ENCODE measurements around the gene G6PC2.

Gene G6PC2

GRCh38 chr2:168941297-168941696, 40.2 kb downstream of the G6PC2 start:
- H3K4me1 Mint-ChIP-seq (ENCODE audit: low read depth in 2 of 2), result no peaks in the 10 kb centered on the region
- H3K9me3 Mint-ChIP-seq, result no peaks in the 10 kb centered on the region
- H3K36me3 Mint-ChIP-seq (ENCODE audit: insufficient read depth), result no peaks in the 10 kb centered on the region
- peaks cover 4 to 13% of the 10 kb centered on the region in 2 donors for H3K27me3 Mint-ChIP-seq
- no peak for ATAC-seq (replicated peaks)
- no peak overlapping the region for H3K4me3 Mint-ChIP-seq
- H3K27ac Mint-ChIP-seq, result no peak overlapping the region
- no peak for DNase-seq

- ATAC-seq (replicated peaks) (no peak), DNase-seq (no peak)
- H3K4me3 Mint-ChIP-seq, result no peak overlapping the region
- H3K27me3 Mint-ChIP-seq, result peaks cover 4 to 13% of the 10 kb centered on the region in 2 donors
- H3K36me3 Mint-ChIP-seq (ENCODE audit: insufficient read depth), result no peaks in the 10 kb centered on the region
- H3K9me3 Mint-ChIP-seq, result no peaks in the 10 kb centered on the region
- no peaks in the 10 kb centered on the region for H3K4me1 Mint-ChIP-seq (ENCODE audit: low read depth in 2 of 2)
- no peak overlapping the region for H3K27ac Mint-ChIP-seq
Observed at GRCh38 chr2:168944065-168944464, 43.0 kb downstream of the G6PC2 start.

- no peak overlapping the region for H3K4me3 Mint-ChIP-seq
- peaks cover 4 to 13% of the 10 kb centered on the region in 2 donors for H3K27me3 Mint-ChIP-seq
- DNase-seq (no peak), ATAC-seq (replicated peaks) (no peak)
- no peak overlapping the region for H3K27ac Mint-ChIP-seq
- H3K36me3 Mint-ChIP-seq (ENCODE audit: insufficient read depth), result no peaks in the 10 kb centered on the region
- no peaks in the 10 kb centered on the region for H3K4me1 Mint-ChIP-seq (ENCODE audit: low read depth in 2 of 2)
- no peaks in the 10 kb centered on the region for H3K9me3 Mint-ChIP-seq
Observed at GRCh38 chr2:168945508-168945907, 44.4 kb downstream of the G6PC2 start.

- DNase-seq, result peak in 1 of 3 experiments; percentile 6
- Mint-ChIP-seq H3K9me3 (peaks cover 0 to 3% of the 10 kb centered on the region in 2 donors), H3K4me1 (ENCODE audit: low read depth in 2 of 2) (no peaks in the 10 kb centered on the region), H3K36me3 (ENCODE audit: insufficient read depth) (no peaks in the 10 kb centered on the region), H3K4me3 (no peak overlapping the region), H3K27me3 (peaks cover 4 to 13% of the 10 kb centered on the region in 2 donors), H3K27ac (no peak overlapping the region)
- peak; percentile 48 for ATAC-seq (replicated peaks)
Observed at GRCh38 chr2:168948621-168949212, 47.6 kb downstream of the G6PC2 start.

GRCh38 chr2:168949324-168949723, 48.2 kb downstream of the G6PC2 start:
- Mint-ChIP-seq H3K9me3 (peaks cover 0 to 3% of the 10 kb centered on the region in 2 donors), H3K4me3 (no peak overlapping the region), H3K27ac (no peak overlapping the region), H3K36me3 (ENCODE audit: insufficient read depth) (no peaks in the 10 kb centered on the region), H3K4me1 (ENCODE audit: low read depth in 2 of 2) (no peaks in the 10 kb centered on the region), H3K27me3 (peaks cover 4 to 7% of the 10 kb centered on the region in 2 donors)
- DNase-seq, result no peak
- no peak for ATAC-seq (replicated peaks)

GRCh38 chr2:168951871-168952270, 50.8 kb downstream of the G6PC2 start:
- H3K36me3 Mint-ChIP-seq (ENCODE audit: insufficient read depth), result no peaks in the 10 kb centered on the region
- no peak overlapping the region for H3K4me3 Mint-ChIP-seq
- ATAC-seq (replicated peaks) (no peak), DNase-seq (no peak)
- no peak overlapping the region for H3K27ac Mint-ChIP-seq
- no peaks in the 10 kb centered on the region for H3K4me1 Mint-ChIP-seq (ENCODE audit: low read depth in 2 of 2)
- H3K27me3 Mint-ChIP-seq, result peaks cover 15 to 18% of the 10 kb centered on the region in 2 donors
- H3K9me3 Mint-ChIP-seq, result peaks cover 0 to 3% of the 10 kb centered on the region in 2 donors

- no peak for DNase-seq
- Mint-ChIP-seq H3K36me3 (ENCODE audit: insufficient read depth) (no peaks in the 10 kb centered on the region), H3K9me3 (peaks cover 0 to 3% of the 10 kb centered on the region in 2 donors), H3K27ac (no peak overlapping the region), H3K4me1 (ENCODE audit: low read depth in 2 of 2) (no peaks in the 10 kb centered on the region), H3K4me3 (no peak overlapping the region), H3K27me3 (peaks cover 19 to 21% of the 10 kb centered on the region in 2 donors)
- ATAC-seq (replicated peaks), result no peak
Observed at GRCh38 chr2:168952424-168952823, 51.3 kb downstream of the G6PC2 start.

GRCh38 chr2:168954256-168954655, 53.2 kb downstream of the G6PC2 start:
- H3K27me3 Mint-ChIP-seq, result peaks cover 19 to 28% of the 10 kb centered on the region in 2 donors
- no peak for ATAC-seq (replicated peaks)

GRCh38 chr2:168955321-168955720, 54.2 kb downstream of the G6PC2 start:
- Mint-ChIP-seq H3K4me1 (ENCODE audit: low read depth in 2 of 2) (no peaks in the 10 kb centered on the region), H3K27ac (no peak overlapping the region), H3K27me3 (peaks cover 19 to 28% of the 10 kb centered on the region in 2 donors), H3K4me3 (no peak overlapping the region), H3K36me3 (ENCODE audit: insufficient read depth) (no peaks in the 10 kb centered on the region), H3K9me3 (peaks cover 0 to 3% of the 10 kb centered on the region in 2 donors)
- no peak for ATAC-seq (replicated peaks)
- DNase-seq, result no peak

More at GRCh38 chr2:168954256-168954655, 53.2 kb downstream of the G6PC2 start:
- H3K4me1 Mint-ChIP-seq (ENCODE audit: low read depth in 2 of 2), result no peaks in the 10 kb centered on the region
- H3K4me3 Mint-ChIP-seq, result no peak overlapping the region
- DNase-seq, result no peak
- H3K36me3 Mint-ChIP-seq (ENCODE audit: insufficient read depth), result no peaks in the 10 kb centered on the region
- peaks cover 0 to 3% of the 10 kb centered on the region in 2 donors for H3K9me3 Mint-ChIP-seq
- H3K27ac Mint-ChIP-seq, result no peak overlapping the region

GRCh38 chr2:168956392-168956791, 55.3 kb downstream of the G6PC2 start:
- no peak for ATAC-seq (replicated peaks)
- Mint-ChIP-seq H3K36me3 (ENCODE audit: insufficient read depth) (no peaks in the 10 kb centered on the region), H3K27ac (no peak overlapping the region), H3K9me3 (peaks cover 0 to 3% of the 10 kb centered on the region in 2 donors), H3K4me3 (no peak overlapping the region), H3K4me1 (ENCODE audit: low read depth in 2 of 2) (peaks cover 1 to 2% of the 10 kb centered on the region in 2 donors), H3K27me3 (peaks cover 19 to 28% of the 10 kb centered on the region in 2 donors)
- DNase-seq, result no peak
